Spleen (tissue), 11 donors: ENCODE data around the gene NCBP3. TPM values are rescaled to one million over a fixed set of nuclear protein-coding genes. Genes with fewer than 3 reads are reported as not detected.

ENCODE experiments used
- DNase-seq: peaks from one replicate; pipeline ENCODE4 v3.0.0-alpha.2; 2020
- H3K27ac ChIP-seq, 8 donors: fragments of 200-600 bp; sonication (generic) in 7 of 8; 1 replicate in 4 of 8; 2 replicates in 4 of 8; pipeline versions ENCODE4 v1.5.0 to v1.8.0; 2016 to 2021; ENCODE audit warnings: inconsistent platforms in 4 of 8, mild to moderate bottlenecking in 4 of 8, moderate library complexity in 1 of 8
- H3K27me3 ChIP-seq, 7 donors: fragments of 200-600 bp; sonication (generic) in 6 of 7; replicated peaks in 1 of 7; 1 replicate in 4 of 7; 2 replicates in 3 of 7; pipeline versions ENCODE4 v1.5.0 to v1.8.0; 2016 to 2021; ENCODE audit warnings: inconsistent platforms in 3 of 7, mild to moderate bottlenecking in 1 of 7
- H3K36me3 ChIP-seq, 6 donors: fragments of 200-600 bp; sonication (generic) in 5 of 6; 1 replicate in 4 of 6; 2 replicates in 2 of 6; pipeline versions ENCODE4 v1.5.0 to v1.8.0; 2016 to 2021; ENCODE audit warnings: inconsistent platforms in 2 of 6
- H3K4me1 ChIP-seq, 6 donors: fragments of 200-600 bp; sonication (generic) in 5 of 6; 1 replicate in 3 of 6; 2 replicates in 3 of 6; pipeline versions ENCODE4 v1.5.0 to v1.8.0; 2016 to 2021; ENCODE audit warnings: inconsistent platforms in 3 of 6
- H3K4me3 ChIP-seq, 8 donors: fragments of 200-600 bp; sonication (generic) in 7 of 8; 1 replicate in 4 of 8; 2 replicates in 4 of 8; pipeline versions ENCODE4 v1.5.0 to v1.8.0; 2016 to 2021; ENCODE audit warnings: inconsistent platforms in 4 of 8, mild to moderate bottlenecking in 4 of 8, moderate library complexity in 2 of 8
- H3K9me3 ChIP-seq, 8 donors: fragments of 200-600 bp; sonication (generic) in 7 of 8; 1 replicate in 4 of 8; 2 replicates in 4 of 8; pipeline versions ENCODE4 v1.5.0 to v1.8.0; 2016 to 2021; ENCODE audit warnings: inconsistent platforms in 4 of 8
- POLR2A ChIP-seq, 3 donors: fragments of 450-650 bp; IDR thresholded peaks; one replicate each; pipeline ENCODE4 v1.5.1; 2017; ENCODE audit warnings: antibody characterized with exemption in 3 of 3, mild to moderate bottlenecking in 1 of 3
- POLR2AphosphoS5 ChIP-seq, 3 donors: sonication (generic); formaldehyde crosslinking; IDR thresholded peaks; one replicate each; pipeline ENCODE4 v1.5.1; 2017; ENCODE audit warnings: antibody characterized with exemption in 3 of 3
- WGBS, 5 donors: extraction: QIAGEN DNeasy Blood & Tissue Kit in 3 of 5; methylation state at CpG; one replicate each; pipeline versions ENCODE4 v1.1.5 to v1.1.7; 2013 to 2018; 5-methylcytosine and 5-hydroxymethylcytosine counted together
- intact Hi-C: fragments of 100-400 bp; cut with DNase I; formaldehyde crosslinking; loops from one replicate; pipeline ENCODE4 v1.15.0; 2023; ENCODE audit warnings: low total_unique reads
- polyA plus RNA-seq, 3 donors: library from polyadenylated mRNA; stranded (reverse); fragments of 200-250 nt; gene quantifications; one replicate each; pipeline ENCODE4 v1.2.1, GENCODE V29; 2013
- total RNA-seq, 7 donors: library from RNA; depleted of rRNA in 3 of 7; stranded (reverse); fragments of >200 nt in 3 of 7; fragmentation: NEBNext Ultra II Directional in 4 of 7; extraction: Animal tissue kit (Norgen Biotek cat#: 25700) in 4 of 7; gene quantifications; one replicate each; pipeline versions ENCODE4 v1.1.0 to v1.2.1, GENCODE V29; 2016 to 2021
- TF ChIP-seq, protein P1 (sequence below), 11 experiments: fragments of 200-600 bp in 7 of 11; fragments of 450-650 bp in 4 of 11; sonication (generic) in 4 of 11; IDR thresholded peaks in 8 of 11; conservative IDR thresholded peaks in 3 of 11; 1 replicate in 7 of 11; 2 replicates in 4 of 11; pipeline versions ENCODE4 v1.4.0 to v1.8.0; 2016 to 2021; ENCODE audit warnings: antibody characterized with exemption in 11 of 11, inconsistent platforms in 4 of 11, mild to moderate bottlenecking in 1 of 11
- donor health status: healthy with polysubstance abuse.
- donor health status: DM: no; HTN: no; CAD: no; lungs with moderate emphysema.
- donor health status: DM: no; HTN: no; CAD: no.
- donor health status: Bipolar disorder and iron deficiency.
- donor health status: healthy.
- donor health status: DM: no; HTN: no; CAD: no.
- donor health status: DM: yes; HTN: yes; CAD: no.

The NCBP3 gene
- total and polyA plus RNA-seq, 10 donors = 13.0 to 43.9 (median 32.6) TPM

DNA sequence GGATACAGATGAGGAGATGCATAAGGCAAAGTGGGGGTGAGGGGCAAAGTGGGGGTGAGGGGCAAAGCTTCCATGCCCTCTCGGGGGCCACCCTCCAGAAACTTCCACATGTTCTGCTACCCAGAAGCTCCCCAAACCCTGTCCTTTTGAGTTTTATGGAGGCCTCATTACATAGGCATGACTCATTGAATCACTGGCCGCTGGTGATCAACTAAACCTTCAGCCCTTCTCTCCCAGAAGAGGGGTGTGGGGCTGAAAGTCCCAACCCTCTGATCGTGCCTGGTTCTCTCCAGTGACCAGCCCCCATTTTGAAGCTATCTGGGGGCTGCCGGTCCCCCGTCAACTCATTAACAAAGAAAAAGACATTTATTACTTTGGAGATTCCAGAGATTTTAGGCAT is 72.5 kb downstream of the NCBP3 start:
- intact Hi-C loops = no loop called here
- peak; percentile 22 for DNase-seq
- 81 to 95% (median 89%) methylated on average over 5 of the region's 5 CpGs for WGBS, 5 donors

DNA sequence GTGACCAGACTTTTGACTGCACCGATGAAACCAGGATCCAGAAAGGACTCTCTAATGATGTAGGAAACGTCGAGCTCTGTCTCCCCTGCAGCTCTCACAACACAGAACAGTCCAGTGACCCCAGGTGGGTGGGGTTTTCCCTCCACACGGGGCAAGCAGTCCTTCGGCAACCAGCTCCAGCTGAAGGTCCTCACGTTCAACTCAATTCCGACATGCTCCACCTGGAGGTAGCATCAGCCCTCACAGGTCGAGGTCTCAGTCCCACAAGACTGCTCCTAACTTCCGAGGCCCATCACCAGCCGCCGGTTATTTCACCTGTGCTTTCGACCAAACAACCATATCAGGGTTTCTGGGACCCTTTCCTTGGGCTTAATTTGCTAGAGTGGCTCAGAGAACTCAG is 73.3 kb downstream of the NCBP3 start:
- intact Hi-C loops = no loop called here
- Histone ChIP-seq H3K9me3 (no peaks in the 10 kb centered on the region), H3K27me3 (no peaks in the 10 kb centered on the region), H3K4me1 (peaks cover 0 to 42% (median 10%) of the 10 kb centered on the region in 6 donors), H3K36me3 (no peaks in the 10 kb centered on the region), H3K4me3 (no peak overlapping the region), H3K27ac (no peak overlapping the region)
- WGBS, 5 donors = 72 to 88% (median 83%) methylated on average over 11 to 12 of the region's 12 CpGs
- DNase-seq = peak; percentile 51
- TF ChIP-seq POLR2A (IDR thresholded peaks at IDR 0.05) = no peak
- no peak for TF ChIP-seq POLR2AphosphoS5 (IDR thresholded peaks at IDR 0.05)
- TF ChIP-seq, protein P1, sequence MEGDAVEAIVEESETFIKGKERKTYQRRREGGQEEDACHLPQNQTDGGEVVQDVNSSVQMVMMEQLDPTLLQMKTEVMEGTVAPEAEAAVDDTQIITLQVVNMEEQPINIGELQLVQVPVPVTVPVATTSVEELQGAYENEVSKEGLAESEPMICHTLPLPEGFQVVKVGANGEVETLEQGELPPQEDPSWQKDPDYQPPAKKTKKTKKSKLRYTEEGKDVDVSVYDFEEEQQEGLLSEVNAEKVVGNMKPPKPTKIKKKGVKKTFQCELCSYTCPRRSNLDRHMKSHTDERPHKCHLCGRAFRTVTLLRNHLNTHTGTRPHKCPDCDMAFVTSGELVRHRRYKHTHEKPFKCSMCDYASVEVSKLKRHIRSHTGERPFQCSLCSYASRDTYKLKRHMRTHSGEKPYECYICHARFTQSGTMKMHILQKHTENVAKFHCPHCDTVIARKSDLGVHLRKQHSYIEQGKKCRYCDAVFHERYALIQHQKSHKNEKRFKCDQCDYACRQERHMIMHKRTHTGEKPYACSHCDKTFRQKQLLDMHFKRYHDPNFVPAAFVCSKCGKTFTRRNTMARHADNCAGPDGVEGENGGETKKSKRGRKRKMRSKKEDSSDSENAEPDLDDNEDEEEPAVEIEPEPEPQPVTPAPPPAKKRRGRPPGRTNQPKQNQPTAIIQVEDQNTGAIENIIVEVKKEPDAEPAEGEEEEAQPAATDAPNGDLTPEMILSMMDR (IDR thresholded peaks at IDR 0.05 in 8 of 11, conservative IDR thresholded peaks at IDR 0.05 in 3 of 11) = no peak

More for the DNA sequence above, 72.5 kb downstream of the NCBP3 start:
- Histone ChIP-seq H3K27ac (no peak overlapping the region), H3K27me3 (no peaks in the 10 kb centered on the region), H3K36me3 (no peaks in the 10 kb centered on the region), H3K4me1 (peaks cover 0 to 38% (median 10%) of the 10 kb centered on the region in 6 donors), H3K9me3 (no peaks in the 10 kb centered on the region), H3K4me3 (no peak overlapping the region)
- TF ChIP-seq POLR2A (IDR thresholded peaks at IDR 0.05) (no peak), POLR2AphosphoS5 (IDR thresholded peaks at IDR 0.05) (no peak)
- TF ChIP-seq, protein P1 (IDR thresholded peaks at IDR 0.05 in 8 of 11, conservative IDR thresholded peaks at IDR 0.05 in 3 of 11) = no peak

DNA sequence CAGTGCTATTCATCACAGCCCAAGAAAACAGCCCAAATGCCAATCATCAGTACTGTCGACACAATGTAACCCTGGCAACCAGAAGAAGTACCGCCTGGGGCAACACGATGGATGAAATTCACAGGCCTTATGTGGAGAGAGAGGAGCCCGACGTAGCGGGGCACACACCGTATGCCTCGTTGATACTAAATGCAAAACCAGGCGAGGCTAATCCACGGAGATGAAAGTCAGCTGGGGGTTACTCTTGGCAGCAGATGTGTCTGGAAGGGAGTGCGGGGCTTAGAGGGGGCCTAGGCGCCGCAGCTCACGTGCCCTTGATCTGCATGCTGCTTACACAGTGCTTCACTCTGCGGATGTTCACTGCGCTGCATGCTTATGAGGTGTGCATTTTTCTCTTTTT is 74.9 kb downstream of the NCBP3 start:
- H3K27ac ChIP-seq = peak overlapping the region in 3 of 8 donors; percentile 64 to 72 (median 71)
- intact Hi-C loops = no loop called here
- no peak for DNase-seq
- no peak overlapping the region for H3K4me3 ChIP-seq
- TF ChIP-seq POLR2A (IDR thresholded peaks at IDR 0.05) = no peak
- TF ChIP-seq, protein P1 (IDR thresholded peaks at IDR 0.05 in 8 of 11, conservative IDR thresholded peaks at IDR 0.05 in 3 of 11) = no peak
- TF ChIP-seq POLR2AphosphoS5 (IDR thresholded peaks at IDR 0.05) = no peak
- no peaks in the 10 kb centered on the region for H3K36me3 ChIP-seq
- peaks cover 0 to 51% (median 18%) of the 10 kb centered on the region in 6 donors for H3K4me1 ChIP-seq
- WGBS, 5 donors = 75 to 82% (median 77%) methylated on average over 16 of the region's 16 CpGs
- no peaks in the 10 kb centered on the region for H3K9me3 ChIP-seq
- H3K27me3 ChIP-seq = no peaks in the 10 kb centered on the region

- Histone ChIP-seq H3K9me3 (no peaks in the 10 kb centered on the region), H3K4me1 (peaks cover 0 to 58% (median 24%) of the 10 kb centered on the region in 6 donors), H3K4me3 (no peak overlapping the region), H3K36me3 (no peaks in the 10 kb centered on the region), H3K27ac (peak overlapping the region in 5 of 8 donors; percentile 27 to 72 (median 64)), H3K27me3 (no peaks in the 10 kb centered on the region)
- TF ChIP-seq, protein P1 (IDR thresholded peaks at IDR 0.05 in 8 of 11, conservative IDR thresholded peaks at IDR 0.05 in 3 of 11) = no peak
- TF ChIP-seq POLR2AphosphoS5 (IDR thresholded peaks at IDR 0.05) = peak; percentile 44 to 80 (median 71)
- intact Hi-C loops = no loop called here
- WGBS, 5 donors = 15 to 26% (median 18%) methylated on average over 6 to 8 of the region's 8 CpGs
- peak; percentile 91 for DNase-seq
These were observed 75.6 kb downstream of the NCBP3 start for GRCh38 chr17:3770466-3770865.
